GM10266 (cell line): ENCODE data around the gene COL6A3.
A peak's percentile ranks its signal among the peaks of the same experiment; 100 is the strongest.

Experiments
- DNase-seq: peaks from one replicate; pipeline ENCODE4 v3.0.0; 2012; ENCODE audit errors: extremely low spot score
- TF ChIP-seq, protein P1 (sequence below): IDR thresholded peaks from 2 replicates; pipeline ENCODE4 v1.5.1; 2012; ENCODE audit warnings: mild to moderate bottlenecking, low read depth; ENCODE audit not compliant: control insufficient read depth, insufficient read depth; ENCODE audit errors: missing control alignments

The COL6A3 gene

DNA sequence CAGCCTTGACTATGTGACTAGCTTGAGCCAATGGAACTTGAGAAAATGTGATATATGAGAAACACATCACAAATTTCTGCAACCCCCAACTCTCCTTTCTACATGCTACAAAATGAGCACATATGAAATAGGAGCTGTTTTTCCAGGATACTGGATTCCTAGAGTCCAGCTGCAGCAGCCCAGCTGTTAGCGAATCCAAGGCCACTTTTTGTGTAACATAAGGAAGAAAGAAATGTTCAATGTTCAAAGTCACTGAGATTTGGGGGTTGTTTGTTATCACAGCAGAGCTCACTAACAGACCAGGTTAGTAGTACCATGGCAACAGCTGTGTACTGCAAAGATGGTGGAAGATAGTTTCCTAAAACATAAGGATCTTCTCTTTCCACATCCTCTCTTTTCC, 12.6 kb upstream of the COL6A3 start:
- no peak for DNase-seq
- TF ChIP-seq, protein P1, sequence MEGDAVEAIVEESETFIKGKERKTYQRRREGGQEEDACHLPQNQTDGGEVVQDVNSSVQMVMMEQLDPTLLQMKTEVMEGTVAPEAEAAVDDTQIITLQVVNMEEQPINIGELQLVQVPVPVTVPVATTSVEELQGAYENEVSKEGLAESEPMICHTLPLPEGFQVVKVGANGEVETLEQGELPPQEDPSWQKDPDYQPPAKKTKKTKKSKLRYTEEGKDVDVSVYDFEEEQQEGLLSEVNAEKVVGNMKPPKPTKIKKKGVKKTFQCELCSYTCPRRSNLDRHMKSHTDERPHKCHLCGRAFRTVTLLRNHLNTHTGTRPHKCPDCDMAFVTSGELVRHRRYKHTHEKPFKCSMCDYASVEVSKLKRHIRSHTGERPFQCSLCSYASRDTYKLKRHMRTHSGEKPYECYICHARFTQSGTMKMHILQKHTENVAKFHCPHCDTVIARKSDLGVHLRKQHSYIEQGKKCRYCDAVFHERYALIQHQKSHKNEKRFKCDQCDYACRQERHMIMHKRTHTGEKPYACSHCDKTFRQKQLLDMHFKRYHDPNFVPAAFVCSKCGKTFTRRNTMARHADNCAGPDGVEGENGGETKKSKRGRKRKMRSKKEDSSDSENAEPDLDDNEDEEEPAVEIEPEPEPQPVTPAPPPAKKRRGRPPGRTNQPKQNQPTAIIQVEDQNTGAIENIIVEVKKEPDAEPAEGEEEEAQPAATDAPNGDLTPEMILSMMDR: no peak

DNA sequence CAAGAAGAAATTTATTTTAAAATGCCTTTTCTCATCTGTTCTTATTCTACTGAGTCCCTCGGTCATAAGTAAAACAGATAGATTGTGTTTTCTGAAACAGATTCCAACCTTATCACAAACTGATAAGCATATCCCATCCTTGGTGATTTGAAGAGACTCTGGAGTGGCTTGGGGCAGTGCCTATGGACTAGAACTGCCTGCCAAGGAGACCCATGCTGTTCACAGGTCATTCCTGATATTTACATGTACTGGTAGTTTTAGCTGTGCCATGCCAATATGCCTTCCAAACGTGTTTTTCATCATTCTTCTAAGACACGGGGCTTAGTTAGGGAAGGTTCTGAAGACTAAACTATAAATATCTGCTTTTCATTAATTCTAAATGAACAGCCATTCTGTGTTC, 11.4 kb upstream of the COL6A3 start:
- TF ChIP-seq, protein P1: no peak
- DNase-seq: no peak

- DNase-seq: no peak
- TF ChIP-seq, protein P1: no peak
Observed at GRCh38 chr2:237424544-237424943, 10.6 kb upstream of the COL6A3 start.

GRCh38 chr2:237423891-237424290, 9.9 kb upstream of the COL6A3 start:
- TF ChIP-seq, protein P1: no peak
- no peak for DNase-seq

DNA sequence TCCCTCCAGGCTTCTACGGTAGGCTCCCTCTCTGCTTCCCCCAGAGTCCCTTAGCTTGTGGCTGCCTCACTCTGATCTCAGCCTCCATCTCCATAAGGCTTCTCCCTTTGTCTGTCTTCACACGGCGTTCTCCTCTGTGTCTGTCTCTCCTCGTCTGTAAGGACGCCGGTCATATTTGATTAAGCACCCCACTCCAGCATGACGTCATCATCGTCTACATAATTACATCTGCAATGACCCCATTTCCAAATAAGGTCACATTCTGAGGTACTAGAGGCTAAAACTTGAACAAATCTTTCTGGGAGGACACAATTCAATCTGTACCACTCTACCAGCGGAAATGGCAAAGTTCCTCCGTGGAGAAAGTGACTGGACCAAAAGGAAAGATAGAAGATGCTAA, 8.3 kb upstream of the COL6A3 start:
- no peak for DNase-seq
- TF ChIP-seq, protein P1: no peak

DNA sequence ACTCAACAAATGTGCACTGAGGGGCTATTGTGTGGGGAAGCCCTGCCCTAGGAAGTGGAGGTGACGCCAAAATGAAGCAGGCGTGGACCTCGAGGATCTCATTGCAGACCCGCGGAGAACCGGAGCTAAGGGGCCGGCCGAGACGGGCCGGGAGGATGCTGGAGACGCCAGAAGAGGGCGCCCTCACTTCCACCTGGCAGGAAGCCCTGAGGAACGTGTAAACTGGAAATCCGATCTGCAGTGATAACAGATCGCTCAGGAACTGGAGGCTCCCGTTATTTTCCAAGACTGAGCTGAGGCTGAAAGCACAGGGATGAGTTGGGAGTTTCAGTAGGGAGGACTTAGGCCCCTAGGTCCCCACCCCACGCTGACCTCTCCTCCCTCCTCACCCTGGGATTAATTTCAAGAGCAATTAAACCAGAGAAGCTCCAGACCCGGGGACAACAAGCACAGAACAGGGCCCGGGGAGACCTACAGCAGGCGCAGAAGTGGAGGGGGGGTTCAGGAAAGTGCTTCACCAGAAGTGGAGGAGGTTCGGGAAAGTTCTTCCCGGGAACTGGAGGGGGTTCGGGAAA, 7.7 kb upstream of the COL6A3 start:
- DNase-seq: peak; percentile 61
- TF ChIP-seq, protein P1: peak; percentile 69

GRCh38 chr2:237418300-237418699, 4.3 kb upstream of the COL6A3 start:
- TF ChIP-seq, protein P1: no peak
- DNase-seq: no peak
